CD1c-positive myeloid dendritic cell (primary cell): ENCODE data around the gene MORN5.

Source experiments
- DNase-seq: peaks from one replicate; pipeline ENCODE4 v3.0.0-alpha.2; 2016; ENCODE audit errors: extremely low spot score

The MORN5 gene

GRCh38 chr9:122159026-122159924 is at the start of gene MORN5, which contains the start of gene NDUFA8:
Gene MORN5 (plus strand): TSS chr9:122159908. CDS start chr9:122159973, 65 bp downstream.
Gene NDUFA8 (minus strand): TSS chr9:122159779. CDS start chr9:122159677, 102 bp downstream.
- DNase-seq: peak; percentile 98

DNA sequence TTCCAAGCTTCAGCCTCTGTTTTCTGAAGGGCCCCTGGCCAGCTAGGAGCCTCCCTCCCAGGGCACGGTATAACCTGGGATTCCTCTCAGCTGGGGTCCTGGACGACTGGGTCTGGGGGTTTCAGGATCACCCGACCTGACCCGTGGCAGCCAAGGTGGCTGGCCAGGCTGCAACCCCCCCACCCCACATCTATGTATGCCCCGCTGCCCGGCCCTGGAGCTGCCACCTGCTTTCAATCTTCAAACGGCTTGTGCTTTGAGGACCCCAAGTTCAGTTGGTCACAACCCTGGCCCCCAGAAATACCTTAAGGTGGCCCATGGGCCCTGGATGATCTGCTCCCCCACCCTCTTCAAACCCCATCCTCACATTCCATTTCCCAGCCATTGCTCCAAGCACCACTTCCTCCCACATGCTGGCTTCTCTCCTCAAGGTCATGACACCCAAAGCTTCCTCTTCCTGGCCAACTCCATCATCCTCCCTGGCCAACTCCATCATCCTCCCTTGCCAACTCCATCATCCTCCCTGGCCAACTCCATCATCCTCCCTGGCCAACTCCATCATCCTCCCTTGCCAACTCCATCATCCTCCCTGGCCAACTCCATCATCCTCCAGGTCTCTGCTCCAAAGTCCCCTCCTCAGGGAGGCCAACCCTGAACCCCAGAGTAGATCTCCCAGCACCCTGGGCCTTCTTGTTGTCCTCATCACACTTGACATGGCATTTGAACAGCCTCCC is 49.4 kb upstream of the MORN5 start:
- DNase-seq: no peak

DNA sequence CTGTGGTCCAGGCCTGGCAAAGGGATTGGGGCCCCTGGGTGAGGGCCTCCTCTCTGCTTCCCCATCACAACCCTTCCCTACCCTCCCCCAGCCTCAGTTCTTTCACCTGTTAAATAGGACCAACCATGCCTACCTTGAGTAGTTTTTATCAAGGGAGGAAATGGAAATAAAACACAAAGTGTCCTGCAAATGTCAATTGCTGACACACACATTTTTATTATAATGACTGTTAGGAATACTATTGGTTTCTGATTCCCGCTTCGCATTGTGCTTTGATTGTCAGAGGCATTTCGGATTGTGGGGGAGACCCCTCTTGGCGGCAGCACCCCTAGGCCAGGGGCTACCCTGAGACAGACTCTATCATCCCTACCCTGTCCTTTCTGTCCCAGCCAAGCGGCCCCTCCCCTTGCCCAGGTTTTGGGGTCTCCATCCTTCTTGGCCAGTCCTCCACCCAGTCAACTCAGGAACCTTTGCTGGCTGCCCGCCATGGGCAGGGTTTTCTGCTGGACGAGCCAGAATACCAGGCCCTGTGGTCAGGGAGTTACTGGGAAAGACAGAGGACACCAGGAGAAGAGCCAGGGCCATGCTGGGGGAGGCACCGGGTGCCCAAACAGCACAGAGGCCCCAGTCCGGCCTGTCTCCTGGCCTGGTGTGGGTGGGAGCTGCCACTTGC is 48.2 kb upstream of the MORN5 start:
- no peak for DNase-seq

DNA sequence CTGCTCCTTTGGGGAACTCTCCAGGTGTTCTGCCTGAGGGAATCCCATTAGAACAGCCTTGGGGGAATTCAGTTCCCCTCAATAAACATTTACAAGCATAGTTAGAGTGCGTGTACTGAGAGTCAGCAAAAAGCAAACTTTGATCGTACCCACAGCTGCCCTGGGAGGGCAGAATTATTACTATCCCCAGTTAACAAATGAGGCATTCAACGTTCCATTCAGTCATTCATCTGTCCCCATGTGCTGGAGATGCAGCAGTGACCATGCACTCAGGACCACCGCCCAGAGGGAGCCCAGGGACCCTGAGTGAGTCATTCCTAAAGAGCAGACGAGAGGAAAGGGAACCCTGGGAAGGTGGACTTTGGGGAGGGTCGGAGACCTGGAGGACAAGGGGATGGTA is 47.5 kb upstream of the MORN5 start:
- no peak for DNase-seq

DNA sequence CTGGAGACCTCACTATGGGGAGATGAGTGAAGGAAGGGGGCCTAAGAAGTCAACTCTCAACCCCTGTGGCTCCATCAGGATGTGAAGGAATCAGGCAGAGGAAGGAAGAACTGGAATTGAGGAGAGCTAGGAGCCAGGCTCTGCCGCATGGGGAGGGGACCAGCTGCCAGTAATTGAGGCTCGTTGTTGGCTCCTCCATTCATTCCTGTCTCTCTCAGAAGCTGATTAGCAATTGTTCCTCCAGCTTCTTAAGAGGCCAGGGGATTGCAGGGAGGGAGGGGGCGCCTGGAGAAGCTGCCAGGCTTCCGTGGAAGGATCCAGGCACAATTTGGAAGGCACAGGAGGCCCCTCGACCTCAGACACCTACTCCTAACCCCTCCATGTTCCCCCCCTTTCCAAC is 46.1 kb upstream of the MORN5 start:
- DNase-seq: no peak

DNA sequence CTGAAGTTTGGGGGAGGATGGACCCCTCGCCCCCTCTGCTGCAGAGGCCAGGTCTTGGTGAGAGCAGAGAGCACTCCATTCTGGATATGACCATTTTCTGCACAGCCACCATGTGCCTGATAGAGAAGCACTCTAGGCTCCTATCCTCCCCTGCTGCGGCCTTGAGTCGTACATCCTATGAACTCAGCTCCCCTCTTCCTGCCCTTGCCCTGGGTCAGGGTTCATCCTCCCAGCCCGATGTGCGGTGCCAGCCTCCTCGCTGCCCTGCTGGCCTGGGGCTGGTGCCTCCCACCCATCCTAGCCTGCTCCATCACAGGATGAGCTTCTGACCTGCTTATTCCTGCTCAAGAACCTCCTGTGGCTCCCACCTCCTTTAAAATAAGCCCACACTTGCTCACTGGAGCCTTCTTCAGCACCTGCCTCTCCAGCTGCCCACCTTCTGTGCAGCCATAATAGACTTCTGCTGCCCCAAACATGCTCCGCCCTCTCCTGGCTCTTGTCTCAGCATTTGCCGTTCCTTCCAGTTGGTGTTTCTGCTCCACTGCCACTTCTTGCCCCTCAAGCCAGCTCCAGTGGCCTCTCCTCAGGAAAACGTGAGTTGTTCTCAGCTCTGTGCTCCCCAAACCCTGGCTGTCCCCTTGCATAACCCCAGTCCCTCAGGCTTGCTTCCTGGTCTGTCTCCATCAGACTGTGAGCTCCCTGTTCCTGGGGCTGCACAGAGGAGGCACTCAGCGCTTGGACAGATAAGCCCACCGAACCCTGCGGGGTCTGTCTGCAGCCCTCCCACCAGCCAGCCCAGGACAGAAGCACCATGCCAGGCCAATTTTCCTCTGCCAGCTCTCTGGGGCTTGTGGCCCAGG is 44.3 kb upstream of the MORN5 start:
- no peak for DNase-seq

DNA sequence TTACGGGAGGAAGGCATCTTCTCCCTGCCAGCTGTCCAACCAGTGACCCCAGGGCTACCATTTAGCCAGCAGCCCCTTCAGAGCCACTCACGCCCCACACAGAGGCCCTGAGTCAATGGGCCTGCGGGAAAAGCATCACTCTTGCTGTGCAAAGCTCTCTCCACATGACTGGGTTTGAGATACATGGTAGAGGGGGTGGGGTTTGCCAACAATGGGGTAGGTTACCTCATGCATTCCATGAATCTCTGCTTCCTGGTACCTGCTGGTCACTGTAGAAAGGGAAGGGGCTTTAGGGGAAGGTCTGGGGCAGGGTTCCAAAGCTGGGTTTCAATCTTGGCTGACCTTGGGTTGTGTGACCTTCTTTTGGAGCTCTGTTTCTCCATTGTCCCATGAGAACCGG is 43.7 kb upstream of the MORN5 start:
- no peak for DNase-seq

GRCh38 chr9:122116448-122117173 is 43.1 kb upstream of the MORN5 start:
- DNase-seq: no peak

- peak; percentile 17 for DNase-seq
These were observed 42.5 kb upstream of the MORN5 start for GRCh38 chr9:122117241-122117640.

GRCh38 chr9:122118343-122119165 is 41.2 kb upstream of the MORN5 start:
- DNase-seq: no peak

- DNase-seq: no peak
These were observed 40.6 kb upstream of the MORN5 start for GRCh38 chr9:122119166-122119521.

- DNase-seq: no peak
These were observed 40.0 kb upstream of the MORN5 start for GRCh38 chr9:122119721-122120120.

- DNase-seq: no peak
These were observed 39.2 kb upstream of the MORN5 start for GRCh38 chr9:122120316-122121071.

DNA sequence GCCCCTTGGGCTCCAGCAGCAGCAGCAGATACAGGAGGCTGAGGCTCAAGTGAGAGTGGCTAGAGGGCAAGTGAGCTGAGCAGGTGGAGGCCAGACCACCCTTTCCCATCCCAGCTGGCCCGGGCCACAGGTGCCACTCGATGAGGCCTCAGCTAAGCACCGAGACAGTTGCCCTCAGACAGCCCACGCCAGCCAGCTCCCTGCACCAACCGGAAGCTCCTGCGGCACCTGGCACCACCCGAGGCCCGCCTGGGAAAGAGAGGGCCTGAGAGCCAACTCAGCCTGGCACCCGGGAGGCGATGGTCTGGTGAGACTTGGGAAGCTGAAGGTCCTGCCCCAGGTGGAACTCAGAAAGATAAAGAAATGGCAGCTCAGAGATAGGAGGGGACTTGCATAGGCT is 38.3 kb upstream of the MORN5 start:
- DNase-seq: no peak

DNA sequence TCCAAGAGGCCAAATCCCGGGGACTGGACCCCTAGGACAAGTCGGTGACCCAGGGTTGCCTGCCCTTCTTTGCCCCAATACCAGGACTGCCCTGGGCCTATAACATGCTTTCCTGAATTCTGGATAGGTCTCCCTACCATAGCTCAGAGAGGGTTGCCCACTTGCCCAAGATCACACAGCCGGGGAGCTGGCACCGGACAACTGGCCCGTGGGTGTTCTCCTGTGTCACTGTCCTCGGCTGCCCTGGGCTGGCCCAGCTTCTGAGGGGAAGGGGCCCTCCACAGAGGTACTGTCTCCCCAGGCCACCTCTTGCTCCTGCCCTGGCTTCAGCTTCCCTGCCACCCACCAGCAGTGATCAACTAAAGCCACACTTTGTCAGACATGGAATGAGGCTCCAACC is 37.8 kb upstream of the MORN5 start:
- no peak for DNase-seq

GRCh38 chr9:122122468-122122867 is 37.2 kb upstream of the MORN5 start:
- no peak for DNase-seq

GRCh38 chr9:122122903-122123632 is 36.6 kb upstream of the MORN5 start:
- DNase-seq: peak; percentile 83

GRCh38 chr9:122124048-122124447 is 35.7 kb upstream of the MORN5 start:
- DNase-seq: no peak
